COLO668 (cell line): ENCODE results near the gene CERS3.

Experiments used
- DNase-seq: peaks from one replicate; lab custom pipeline; 2025; ENCODE audit not compliant: unreplicated experiment; lab: John Stamatoyannopoulos, UW

Gene CERS3

DNA sequence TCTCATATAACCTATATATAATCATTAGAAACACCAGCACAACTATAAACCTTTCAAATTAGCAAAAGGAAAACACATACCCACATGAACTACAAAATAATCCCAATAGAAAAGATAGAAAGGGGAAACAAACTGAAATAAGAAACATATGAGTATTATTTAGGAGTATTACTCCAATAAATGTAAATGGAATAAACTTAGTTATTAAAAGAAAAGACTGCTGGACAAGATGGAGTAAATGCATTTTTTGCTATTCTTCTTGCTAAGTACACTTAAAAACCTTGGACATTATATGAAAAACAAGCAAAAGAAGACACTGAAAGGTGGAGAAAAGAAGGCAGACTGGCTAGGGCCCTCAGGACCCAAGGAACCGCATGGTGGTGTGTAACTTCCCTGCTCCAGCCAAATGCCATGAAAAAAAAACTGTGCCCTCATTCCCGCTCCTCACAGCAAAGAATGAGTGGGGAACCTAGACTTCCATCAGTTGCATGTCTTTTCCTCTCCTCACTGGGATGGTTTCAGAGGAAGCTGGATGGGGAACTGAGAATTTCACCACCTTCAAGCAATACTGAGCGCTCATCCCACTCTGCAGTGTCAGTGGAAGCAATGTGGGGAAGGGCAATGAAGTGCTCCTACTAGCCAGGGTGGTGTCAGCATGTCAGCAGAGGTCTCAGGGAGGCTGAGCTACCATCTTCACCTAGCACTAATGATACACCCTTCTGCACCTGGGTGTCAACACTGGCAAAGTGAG, 143.3 kb downstream of the CERS3 start:
- DNase-seq = no peak

GRCh38 chr15:100384108-100384410, 144.7 kb downstream of the CERS3 start:
- no peak for DNase-seq

DNA sequence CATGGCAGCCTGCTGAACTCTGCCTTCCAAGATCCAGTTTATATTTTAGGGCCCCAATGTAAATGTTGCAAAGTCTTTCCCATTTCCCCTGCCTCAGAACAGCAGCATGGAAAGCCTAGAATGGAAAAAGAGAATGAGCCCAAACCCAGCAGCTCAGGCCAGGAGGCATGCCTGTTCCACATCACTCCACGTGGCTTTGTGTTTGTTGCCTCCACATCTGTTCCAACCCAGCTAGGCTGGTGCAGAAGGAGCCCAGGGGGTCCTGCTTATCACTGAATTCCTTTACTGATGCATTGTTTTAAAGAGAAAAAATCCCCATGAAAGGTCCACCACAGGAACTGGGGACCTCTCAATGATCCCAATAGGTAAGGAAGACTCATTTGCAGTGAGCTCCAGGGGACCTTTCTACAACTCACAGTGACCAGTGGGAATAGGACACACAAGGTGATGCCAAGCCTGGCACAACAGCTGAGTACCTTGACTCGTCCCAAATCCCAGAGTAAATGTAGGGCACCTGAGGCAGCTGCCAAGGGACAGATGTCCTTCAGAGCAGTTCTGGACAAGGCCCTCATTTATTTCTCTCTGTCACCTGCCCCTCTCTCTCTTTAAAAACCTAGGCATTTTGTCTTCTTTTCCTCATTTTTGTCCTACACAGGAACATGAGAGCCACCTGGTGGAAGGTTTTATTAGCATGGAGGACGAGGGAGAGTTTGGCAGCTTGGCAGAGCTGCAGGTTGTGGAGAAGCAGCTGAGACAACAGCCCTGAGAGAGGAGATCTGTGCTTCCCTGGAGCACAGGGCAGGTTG, 145.2 kb downstream of the CERS3 start:
- no peak for DNase-seq

GRCh38 chr15:100373942-100374341, 154.8 kb downstream of the CERS3 start:
- no peak for DNase-seq

DNA sequence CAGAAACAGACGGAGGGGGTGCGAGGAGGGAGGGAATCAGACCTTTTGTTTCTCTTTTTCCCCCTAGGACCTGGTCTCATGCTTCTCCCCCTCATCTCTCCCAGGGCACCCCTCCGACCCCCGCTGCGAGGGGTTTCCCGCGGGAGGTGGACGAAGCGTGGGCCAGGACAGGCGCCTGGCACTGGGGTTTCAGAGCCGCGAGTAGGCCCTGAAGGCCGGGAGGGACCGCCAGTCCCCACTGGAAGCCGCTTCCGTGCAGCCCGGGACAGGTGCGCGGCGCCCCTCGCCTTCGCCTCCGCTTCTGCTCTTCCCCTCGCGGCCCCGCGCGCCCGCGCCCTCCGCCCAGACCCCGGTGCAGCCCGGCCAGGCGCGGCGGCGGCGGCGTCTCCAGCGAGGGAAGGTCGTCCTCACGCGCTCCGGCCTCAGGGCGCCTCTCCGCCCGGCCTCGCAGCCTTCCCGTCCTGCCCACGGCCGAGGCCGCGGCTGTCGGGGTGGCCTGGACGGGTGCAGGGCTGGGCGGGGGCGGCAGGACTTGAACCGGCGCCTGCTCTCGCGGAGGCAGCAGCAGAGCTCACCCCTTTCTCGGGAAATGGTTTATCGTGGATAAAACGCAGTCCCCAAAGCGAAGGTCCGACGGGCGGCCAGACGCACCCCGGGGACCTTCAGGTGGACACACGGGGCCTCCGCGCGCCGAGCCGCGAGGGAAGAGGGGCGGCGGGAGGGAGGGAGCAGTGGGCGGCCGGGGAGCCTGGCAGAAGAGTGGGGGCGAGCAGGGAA, 155.4 kb downstream of the CERS3 start:
- DNase-seq = no peak

GRCh38 chr15:100372739-100373119, 156.0 kb downstream of the CERS3 start:
- DNase-seq = no peak

DNA sequence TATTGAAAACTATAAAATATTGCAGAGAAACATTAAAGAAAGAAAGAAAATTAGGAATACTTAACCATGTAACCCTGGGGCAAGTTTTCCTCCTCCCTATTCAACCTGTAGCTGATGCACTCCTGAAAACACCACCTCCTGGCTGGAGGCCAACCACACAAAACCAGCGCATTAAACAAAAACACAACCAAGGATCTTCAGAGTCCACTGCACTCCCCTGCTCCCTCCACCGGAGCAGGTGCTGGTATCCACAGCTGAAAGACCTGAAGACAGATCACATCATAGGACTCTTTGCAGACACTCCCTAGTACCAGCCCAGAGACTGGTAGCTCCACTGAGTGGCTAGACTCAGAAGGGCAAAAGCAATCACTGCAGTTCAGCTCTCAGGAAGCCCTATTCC, 173.4 kb downstream of the CERS3 start:
- DNase-seq = no peak

- no peak for DNase-seq
These were observed 175.3 kb downstream of the CERS3 start for GRCh38 chr15:100353449-100353848.

GRCh38 chr15:100350434-100351226, 178.1 kb downstream of the CERS3 start:
- peak; percentile 5 for DNase-seq
